ENCODE measurements around the gene SUN2. TPM values are rescaled to one million over a fixed set of nuclear protein-coding genes. Genes with fewer than 3 reads are reported as not detected.

Gene SUN2
- total and polyA plus RNA-seq, 9 of the 15 experiments (the other 6 are each of a cell fraction or from before 2014, with no cell fraction given): 0.11 to 42.6 (median 16.7) TPM

GRCh38 chr22:38762551-38762983, 6.8 kb upstream of the SUN2 start:
- ATAC-seq (no peak), FAIRE-seq (no peak), DNase-seq (ENCODE audit: extremely low read depth in 1 of 4, low spot score in 3 of 4) (no peak)
- Histone ChIP-seq H3K36me3 (ENCODE audit: control insufficient read depth, insufficient read depth, low read length) (no peaks in the 10 kb centered on the region), H3K27me3 (ENCODE audit: control insufficient read depth in 2 of 2, insufficient read depth in 2 of 2, low read length in 2 of 2) (no peaks in the 10 kb centered on the region), H3K4me1 (replicated peaks in 1 of 2; ENCODE audit: control insufficient read depth in 2 of 2, insufficient read depth in 2 of 2, low read length in 2 of 2) (peaks cover 0 to 26% of the 10 kb centered on the region in 2 experiments; a peak in 3 of 5 replicates), H3K9me3 (replicated peaks; ENCODE audit: control insufficient read depth, insufficient read depth, low read depth, low read length) (no peaks in the 10 kb centered on the region), H2AFZ (ENCODE audit: low read depth, low read length) (no peak overlapping the region), H3K9me1 (ENCODE audit: control insufficient read depth, insufficient read depth, low read length) (no peaks in the 10 kb centered on the region), H3K79me2 (ENCODE audit: control insufficient read depth, insufficient read depth, low read length) (no peaks in the 10 kb centered on the region), H3K27ac (ENCODE audit: extremely low read depth, low read depth, low read length) (no peak overlapping the region), H3K4me2 (ENCODE audit: insufficient read depth, low read length) (no peak overlapping the region), H4K20me1 (replicated peaks; ENCODE audit: control insufficient read depth, insufficient read depth, low read length) (no peaks in the 10 kb centered on the region), H3K4me3 (no peak overlapping the region), H3K9ac (ENCODE audit: insufficient read depth in 1 of 2, low read depth in 2 of 2, low read length in 2 of 2) (no peak overlapping the region)
- intact Hi-C loops (cut with micrococcal nuclease): loop anchor here (10.0 kb wide), 1 partner anchor 242 kb away; no protein-coding TSS in a partner anchor
- 85% methylated on average over 4 of the region's 11 CpGs for WGBS (ENCODE audit: insufficient coverage, low coverage, missing lambda C conversion rate)
- BruUV-seq (replicated peaks): no TSS peak
- POLR2A ChIA-PET: interaction anchor here (1.0 kb wide), 1 partner anchor 14 kb away, joined by 3 read pairs; no protein-coding TSS in a partner anchor
- in situ Hi-C loops (cut with MboI): loop anchor here (10.0 kb wide), 1 partner anchor 242 kb away; no protein-coding TSS in a partner anchor
- CTCF ChIA-PET (ENCODE audit: low intra/inter-chr PET ratio): no interaction called here
- no peak for TF ChIP-seq NFIC (IDR thresholded peaks at IDR 0.05)
- no peak for TF ChIP-seq TAF15 (IDR thresholded peaks at IDR 0.05; ENCODE audit: low read depth, low read length)
- TF ChIP-seq ZNF507 (tag; conservative IDR thresholded peaks at IDR 0.05): no peak
- no peak for TF ChIP-seq IRF1 (CRISPR knock-in tag; IDR thresholded peaks at IDR 0.05; ENCODE audit: borderline replicate concordance)
- TF ChIP-seq ZBTB33 (CRISPR knock-in tag; IDR thresholded peaks at IDR 0.05): no peak
- TF ChIP-seq, protein P1, sequence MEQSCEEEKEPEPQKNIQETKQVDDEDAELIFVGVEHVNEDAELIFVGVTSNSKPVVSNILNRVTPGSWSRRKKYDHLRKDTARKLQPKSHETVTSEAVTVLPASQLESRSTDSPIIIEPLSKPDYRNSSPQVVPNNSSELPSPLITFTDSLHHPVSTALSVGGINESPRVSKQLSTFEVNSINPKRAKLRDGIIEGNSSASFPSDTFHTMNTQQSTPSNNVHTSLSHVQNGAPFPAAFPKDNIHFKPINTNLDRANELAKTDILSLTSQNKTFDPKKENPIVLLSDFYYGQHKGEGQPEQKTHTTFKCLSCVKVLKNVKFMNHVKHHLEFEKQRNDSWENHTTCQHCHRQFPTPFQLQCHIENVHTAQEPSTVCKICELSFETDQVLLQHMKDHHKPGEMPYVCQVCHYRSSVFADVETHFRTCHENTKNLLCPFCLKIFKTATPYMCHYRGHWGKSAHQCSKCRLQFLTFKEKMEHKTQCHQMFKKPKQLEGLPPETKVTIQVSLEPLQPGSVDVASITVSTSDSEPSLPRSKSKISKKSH (CRISPR knock-in tag; IDR thresholded peaks at IDR 0.05): no peak
- TF ChIP-seq FOXP4 (CRISPR knock-in tag; IDR thresholded peaks at IDR 0.05; ENCODE audit: borderline replicate concordance): no peak
- no peak for TF ChIP-seq RAD21 (CRISPR knock-in tag; conservative IDR thresholded peaks at IDR 0.05 in 1 of 2, IDR thresholded peaks at IDR 0.05 in 1 of 2)
- TF ChIP-seq, protein P2, sequence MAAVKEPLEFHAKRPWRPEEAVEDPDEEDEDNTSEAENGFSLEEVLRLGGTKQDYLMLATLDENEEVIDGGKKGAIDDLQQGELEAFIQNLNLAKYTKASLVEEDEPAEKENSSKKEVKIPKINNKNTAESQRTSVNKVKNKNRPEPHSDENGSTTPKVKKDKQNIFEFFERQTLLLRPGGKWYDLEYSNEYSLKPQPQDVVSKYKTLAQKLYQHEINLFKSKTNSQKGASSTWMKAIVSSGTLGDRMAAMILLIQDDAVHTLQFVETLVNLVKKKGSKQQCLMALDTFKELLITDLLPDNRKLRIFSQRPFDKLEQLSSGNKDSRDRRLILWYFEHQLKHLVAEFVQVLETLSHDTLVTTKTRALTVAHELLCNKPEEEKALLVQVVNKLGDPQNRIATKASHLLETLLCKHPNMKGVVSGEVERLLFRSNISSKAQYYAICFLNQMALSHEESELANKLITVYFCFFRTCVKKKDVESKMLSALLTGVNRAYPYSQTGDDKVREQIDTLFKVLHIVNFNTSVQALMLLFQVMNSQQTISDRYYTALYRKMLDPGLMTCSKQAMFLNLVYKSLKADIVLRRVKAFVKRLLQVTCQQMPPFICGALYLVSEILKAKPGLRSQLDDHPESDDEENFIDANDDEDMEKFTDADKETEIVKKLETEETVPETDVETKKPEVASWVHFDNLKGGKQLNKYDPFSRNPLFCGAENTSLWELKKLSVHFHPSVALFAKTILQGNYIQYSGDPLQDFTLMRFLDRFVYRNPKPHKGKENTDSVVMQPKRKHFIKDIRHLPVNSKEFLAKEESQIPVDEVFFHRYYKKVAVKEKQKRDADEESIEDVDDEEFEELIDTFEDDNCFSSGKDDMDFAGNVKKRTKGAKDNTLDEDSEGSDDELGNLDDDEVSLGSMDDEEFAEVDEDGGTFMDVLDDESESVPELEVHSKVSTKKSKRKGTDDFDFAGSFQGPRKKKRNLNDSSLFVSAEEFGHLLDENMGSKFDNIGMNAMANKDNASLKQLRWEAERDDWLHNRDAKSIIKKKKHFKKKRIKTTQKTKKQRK (IDR thresholded peaks at IDR 0.05; ENCODE audit: borderline replicate concordance, low read depth, low read length): no peak
